GM12891 (cell line): ENCODE data around the gene ZNF780B.
A peak's percentile ranks its signal among the peaks of the same experiment; 100 is the strongest.

Experiments used
- POLR2A ChIP-seq: IDR thresholded peaks from 2 replicates; pipeline ENCODE4 v1.6.1; 2011; ENCODE audit warnings: low read depth, low read length, control low read depth
- POLR2AphosphoS5 ChIP-seq: IDR thresholded peaks from 2 replicates; pipeline ENCODE4 v1.6.1; 2011; ENCODE audit warnings: low read depth, low read length, control low read depth
- SPI1 ChIP-seq: IDR thresholded peaks from 2 replicates; pipeline ENCODE4 v1.6.1; 2011; ENCODE audit warnings: low read depth, low read length, control low read depth
- TAF1 ChIP-seq: IDR thresholded peaks from 2 replicates; pipeline ENCODE4 v1.6.1; 2011; ENCODE audit warnings: low read depth, low read length, control low read depth

DNA sequence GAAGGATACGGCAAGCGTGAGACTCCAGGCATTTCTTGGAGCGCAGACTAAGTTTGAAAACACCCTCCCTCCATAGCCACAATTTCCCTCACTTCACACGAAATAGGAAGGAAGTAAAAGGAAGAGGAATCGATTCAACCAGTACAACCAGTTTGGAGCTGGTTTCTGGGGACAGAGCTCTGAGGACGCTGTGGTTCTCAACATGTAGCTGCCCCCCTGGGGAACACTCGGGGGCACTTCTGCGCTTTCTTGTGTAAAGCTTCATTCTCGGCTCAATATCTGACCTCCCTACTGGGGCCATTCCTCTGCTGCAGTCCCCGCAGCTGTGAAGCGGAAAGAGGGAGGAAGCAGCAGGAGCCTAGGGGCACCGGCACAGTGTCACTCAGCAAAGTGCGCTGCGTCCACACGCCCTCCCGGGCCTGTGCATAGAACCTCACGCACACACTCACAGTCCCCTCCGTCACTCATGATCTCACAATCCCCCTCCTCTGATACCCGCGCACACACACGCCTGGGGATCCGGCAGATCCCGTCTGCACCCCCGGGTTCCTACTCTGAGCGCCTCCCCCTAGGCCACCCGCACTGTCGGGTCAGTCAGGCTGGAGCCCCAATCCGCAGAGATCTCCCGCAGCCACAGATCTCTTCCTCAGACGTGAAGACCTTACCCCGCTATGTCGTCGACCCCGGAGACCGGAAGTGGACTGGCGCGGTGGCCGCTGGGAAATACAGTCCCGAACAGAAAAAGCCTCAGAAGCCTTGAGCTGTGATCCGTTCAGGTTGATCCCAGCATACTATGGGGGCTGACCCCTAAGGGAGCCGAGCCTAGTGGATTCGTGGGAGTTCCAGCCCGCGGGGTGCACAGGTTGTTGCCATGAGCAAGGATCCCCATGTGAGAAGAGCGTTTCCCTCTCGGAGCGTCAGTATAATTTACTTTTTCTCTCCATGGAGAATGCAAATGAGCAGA is 34.5 kb upstream of the ZNF780B start, which contains the start of gene ZNF780A:
- TF ChIP-seq POLR2AphosphoS5 (peak; percentile 80), TAF1 (peak; percentile 80), POLR2A (peak; percentile 82), SPI1 (peak; percentile 47; the same call in 1 of the 2 replicates)
